Panc1 (cell line): ENCODE results near the gene LPGAT1. TPM values are rescaled to one million over a fixed set of nuclear protein-coding genes. Genes with fewer than 3 reads are reported as not detected.

Experiments used
- ATAC-seq: fragments of 200-7000 bp; cut with Tn5 transposase; 2 replicates; pipeline ENCODE4 v1.9.1; 2020; ENCODE audit warnings: mild to moderate bottlenecking, moderate library complexity
- BruUV-seq: library from RNA; stranded (reverse); fragments of 400-500 nt; replicated peaks from 2 replicates; lab custom pipeline; 2021; lab: Mats Ljungman, UMichigan
- CTCF ChIA-PET: fragments of 300-600 bp; sonication (Branson Sonifier 250); formaldehyde crosslinking; loops from one replicate; lab custom pipeline; 2022; ENCODE audit warnings: antibody characterized with exemption; lab: Charles Lee
- POLR2A ChIA-PET: fragments of 300-600 bp; sonication (Branson Sonifier 250); formaldehyde crosslinking; loops from one replicate; lab custom pipeline; 2022; ENCODE audit warnings: antibody characterized with exemption; lab: Charles Lee
- DNase-seq: peaks from one replicate; pipeline ENCODE4 v3.0.0-alpha.2; 2010; ENCODE audit warnings: low read depth, low spot score
- H3K27ac ChIP-seq: 2 replicates; pipeline ENCODE4 v1.5.1; 2011; ENCODE audit warnings: mild to moderate bottlenecking, low read length, inconsistent platforms
- H3K27me3 ChIP-seq: fragments of 200-500 bp; sonication (Bioruptor generic); 2 replicates; pipeline ENCODE4 v1.6.0; 2014; ENCODE audit warnings: low read length, inconsistent platforms; ENCODE audit not compliant: control insufficient read depth, insufficient read depth
- H3K36me3 ChIP-seq: fragments of 200-500 bp; sonication (Bioruptor generic); 2 replicates; pipeline ENCODE4 v1.5.1; 2014; ENCODE audit warnings: inconsistent platforms, mild to moderate bottlenecking, low read length, moderate library complexity; ENCODE audit not compliant: control insufficient read depth, insufficient read depth
- H3K4me1 ChIP-seq: 2 replicates; pipeline ENCODE4 v1.5.1; 2011; ENCODE audit warnings: inconsistent platforms, mild to moderate bottlenecking, low read length, moderate library complexity; ENCODE audit not compliant: control insufficient read depth, insufficient read depth
- H3K4me3 ChIP-seq, 2 experiments: 2 replicates each; pipeline ENCODE4 v1.5.1; 2011 to 2012; ENCODE audit warnings: low read depth in 2 of 2, low read length in 2 of 2, mild to moderate bottlenecking in 2 of 2, inconsistent platforms in 1 of 2, moderate library complexity in 1 of 2
- H3K9me3 ChIP-seq: fragments of 200-500 bp; sonication (Bioruptor generic); 2 replicates; pipeline ENCODE4 v1.5.1; 2014; ENCODE audit warnings: low read depth, mild to moderate bottlenecking, inconsistent platforms, low read length, moderate library complexity; ENCODE audit not compliant: control insufficient read depth, insufficient read depth
- CTCF ChIP-seq: fragments of 450-650 bp; IDR thresholded peaks from 2 replicates; pipeline ENCODE4 v1.5.1; 2017; ENCODE audit warnings: mild to moderate bottlenecking
- POLR2AphosphoS5 ChIP-seq: IDR thresholded peaks from 2 replicates; pipeline ENCODE4 v1.6.1; 2012; ENCODE audit warnings: mild to moderate bottlenecking, low read depth, low read length, moderate library complexity
- SIN3A ChIP-seq: IDR thresholded peaks from 2 replicates; pipeline ENCODE4 v1.6.1; 2012; ENCODE audit warnings: low read depth, mild to moderate bottlenecking, low read length, moderate library complexity, borderline replicate concordance; ENCODE audit not compliant: insufficient read depth
- TCF7L2 ChIP-seq: IDR thresholded peaks from 2 replicates; pipeline ENCODE4 v1.6.1; 2011; ENCODE audit warnings: mild to moderate bottlenecking, low read depth, low read length, inconsistent platforms
- in situ Hi-C: cut with HindIII; loops from 2 replicates; pipeline ENCODE4 v1.10.0; 2016; ENCODE audit warnings: low sequenced_read_pairs, low pct_unique_long_range_greater_than_20kb
- intact Hi-C: fragments of 100-400 bp; cut with micrococcal nuclease; formaldehyde crosslinking; loops from one replicate; pipeline ENCODE4 v1.10.0; 2022; ENCODE audit not compliant: unreplicated experiment
- total RNA-seq: library from RNA; stranded (reverse); gene quantifications from one replicate; pipeline ENCODE4 v1.2.1, GENCODE V29; 2021; ENCODE audit not compliant: unreplicated experiment
- TF ChIP-seq, protein P1 (sequence below), 2 experiments: IDR thresholded peaks; 2 replicates each; pipeline ENCODE4 v1.6.1; 2011 to 2012; ENCODE audit warnings: low read depth in 2 of 2, control low read depth in 1 of 2, low read length in 1 of 2, mild to moderate bottlenecking in 1 of 2, moderate library complexity in 1 of 2; ENCODE audit not compliant: insufficient read depth in 1 of 2

LPGAT1 gene
- total RNA-seq, 1 experiment from 2014 or later = 85.4 TPM

DNA sequence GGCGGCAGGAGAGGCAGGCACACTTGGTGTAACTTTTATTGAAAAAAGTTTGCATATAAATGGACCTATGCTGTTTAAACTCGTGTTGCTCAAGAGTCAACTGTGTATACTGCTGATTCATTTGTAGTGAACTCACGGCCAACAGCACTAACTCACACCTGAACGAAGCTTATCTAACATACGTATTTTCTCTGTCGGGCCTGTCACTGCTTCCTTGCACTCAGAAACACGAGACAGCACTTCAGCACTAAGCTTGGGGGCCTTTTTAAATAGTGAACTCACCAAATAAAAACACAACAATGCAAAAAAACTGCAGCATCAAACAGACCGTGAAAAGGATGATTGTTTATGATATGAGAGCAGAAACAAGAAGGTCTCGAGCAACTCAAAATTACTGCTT, 96.2 kb downstream of the LPGAT1 start:
- Histone ChIP-seq H3K36me3 (no peaks in the 10 kb centered on the region), H3K4me1 (peaks cover 66% of the 10 kb centered on the region), H3K27ac (peak overlapping the region; percentile 99), H3K27me3 (no peaks in the 10 kb centered on the region), H3K9me3 (no peaks in the 10 kb centered on the region), H3K4me3 (peak overlapping the region in 1 of 2 experiments; percentile 37; a peak in 2 of 4 replicates)
- ATAC-seq = no peak
- intact Hi-C loops (loop anchor here (2.0 kb wide), 1 partner anchor 36 kb away; no protein-coding TSS in a partner anchor), in situ Hi-C loops (no loop called here)
- TF ChIP-seq POLR2AphosphoS5 (no peak), TCF7L2 (no peak), CTCF (no peak), SIN3A (no peak)
- TF ChIP-seq, protein P1, sequence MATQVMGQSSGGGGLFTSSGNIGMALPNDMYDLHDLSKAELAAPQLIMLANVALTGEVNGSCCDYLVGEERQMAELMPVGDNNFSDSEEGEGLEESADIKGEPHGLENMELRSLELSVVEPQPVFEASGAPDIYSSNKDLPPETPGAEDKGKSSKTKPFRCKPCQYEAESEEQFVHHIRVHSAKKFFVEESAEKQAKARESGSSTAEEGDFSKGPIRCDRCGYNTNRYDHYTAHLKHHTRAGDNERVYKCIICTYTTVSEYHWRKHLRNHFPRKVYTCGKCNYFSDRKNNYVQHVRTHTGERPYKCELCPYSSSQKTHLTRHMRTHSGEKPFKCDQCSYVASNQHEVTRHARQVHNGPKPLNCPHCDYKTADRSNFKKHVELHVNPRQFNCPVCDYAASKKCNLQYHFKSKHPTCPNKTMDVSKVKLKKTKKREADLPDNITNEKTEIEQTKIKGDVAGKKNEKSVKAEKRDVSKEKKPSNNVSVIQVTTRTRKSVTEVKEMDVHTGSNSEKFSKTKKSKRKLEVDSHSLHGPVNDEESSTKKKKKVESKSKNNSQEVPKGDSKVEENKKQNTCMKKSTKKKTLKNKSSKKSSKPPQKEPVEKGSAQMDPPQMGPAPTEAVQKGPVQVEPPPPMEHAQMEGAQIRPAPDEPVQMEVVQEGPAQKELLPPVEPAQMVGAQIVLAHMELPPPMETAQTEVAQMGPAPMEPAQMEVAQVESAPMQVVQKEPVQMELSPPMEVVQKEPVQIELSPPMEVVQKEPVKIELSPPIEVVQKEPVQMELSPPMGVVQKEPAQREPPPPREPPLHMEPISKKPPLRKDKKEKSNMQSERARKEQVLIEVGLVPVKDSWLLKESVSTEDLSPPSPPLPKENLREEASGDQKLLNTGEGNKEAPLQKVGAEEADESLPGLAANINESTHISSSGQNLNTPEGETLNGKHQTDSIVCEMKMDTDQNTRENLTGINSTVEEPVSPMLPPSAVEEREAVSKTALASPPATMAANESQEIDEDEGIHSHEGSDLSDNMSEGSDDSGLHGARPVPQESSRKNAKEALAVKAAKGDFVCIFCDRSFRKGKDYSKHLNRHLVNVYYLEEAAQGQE (IDR thresholded peaks at IDR 0.05; ENCODE audit: insufficient read depth in 1 of 2, low read depth in 2 of 2, low read length in 1 of 2) = no peak
- POLR2A ChIA-PET = interaction anchor here (0.6 kb wide), 1 partner anchor 754 kb away, joined by 3 read pairs; no protein-coding TSS in a partner anchor
- DNase-seq = no peak
- no TSS peak for BruUV-seq
- CTCF ChIA-PET = interaction anchor here (0.6 to 1.2 kb wide), 3 partner anchors 28 to 205 kb away, joined by 3 to 17 read pairs (median 6); no protein-coding TSS in a partner anchor

DNA sequence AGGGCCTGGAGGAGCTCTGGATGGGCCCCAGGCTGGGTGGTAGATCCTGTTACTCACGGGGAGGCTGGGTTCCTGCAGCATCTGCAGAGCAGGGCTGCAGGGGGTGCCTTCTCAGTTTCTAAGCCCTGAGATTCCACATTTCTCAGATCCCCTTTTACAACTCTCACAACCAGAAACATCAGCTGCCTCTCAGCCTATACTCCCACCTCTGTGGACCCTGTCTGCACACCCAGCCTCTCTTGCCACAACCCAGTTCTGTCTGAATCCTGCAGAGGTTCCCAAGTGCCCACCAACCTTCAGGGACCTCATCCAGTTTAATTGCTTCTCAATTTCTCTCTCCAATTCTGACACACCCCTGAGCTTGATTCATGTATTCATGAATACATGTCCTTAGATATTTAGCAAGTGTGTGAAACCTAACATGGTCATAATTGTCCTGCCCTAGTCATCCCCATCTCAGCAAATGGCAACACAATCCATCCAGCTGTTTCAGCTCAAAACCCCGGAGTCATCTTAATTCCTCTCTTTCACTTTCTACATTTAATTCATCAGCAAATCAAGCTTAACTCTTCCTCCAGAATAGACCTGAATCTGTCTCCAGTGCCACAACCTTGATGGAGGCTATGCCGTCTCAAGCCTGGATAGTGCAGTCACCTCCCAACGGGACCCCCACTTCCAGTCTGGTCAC, 98.1 kb downstream of the LPGAT1 start:
- CTCF ChIA-PET = no interaction called here
- peaks cover 47% of the 10 kb centered on the region for H3K4me1 ChIP-seq
- in situ Hi-C loops = no loop called here
- H3K36me3 ChIP-seq = no peaks in the 10 kb centered on the region
- no peak for DNase-seq
- intact Hi-C loops = no loop called here
- TF ChIP-seq TCF7L2 (no peak), POLR2AphosphoS5 (no peak), SIN3A (no peak), CTCF (no peak)
- TF ChIP-seq, protein P1 (IDR thresholded peaks at IDR 0.05; ENCODE audit: insufficient read depth in 1 of 2, low read depth in 2 of 2, low read length in 1 of 2) = no peak
- no peak overlapping the region for H3K4me3 ChIP-seq
- no peaks in the 10 kb centered on the region for H3K27me3 ChIP-seq
- POLR2A ChIA-PET = no interaction called here
- H3K9me3 ChIP-seq = no peaks in the 10 kb centered on the region
- peak overlapping the region; percentile 70 for H3K27ac ChIP-seq
- no peak for ATAC-seq
- BruUV-seq = no TSS peak
